HG03108 (cell line): ENCODE results near the gene PKD1.

Source experiments
- ATAC-seq: cut with Tn5 transposase; IDR thresholded peaks from one replicate; pipeline ENCODE4 v1.9.1; 2021; ENCODE audit warnings: moderate library complexity; ENCODE audit not compliant: unreplicated experiment

Gene PKD1

DNA sequence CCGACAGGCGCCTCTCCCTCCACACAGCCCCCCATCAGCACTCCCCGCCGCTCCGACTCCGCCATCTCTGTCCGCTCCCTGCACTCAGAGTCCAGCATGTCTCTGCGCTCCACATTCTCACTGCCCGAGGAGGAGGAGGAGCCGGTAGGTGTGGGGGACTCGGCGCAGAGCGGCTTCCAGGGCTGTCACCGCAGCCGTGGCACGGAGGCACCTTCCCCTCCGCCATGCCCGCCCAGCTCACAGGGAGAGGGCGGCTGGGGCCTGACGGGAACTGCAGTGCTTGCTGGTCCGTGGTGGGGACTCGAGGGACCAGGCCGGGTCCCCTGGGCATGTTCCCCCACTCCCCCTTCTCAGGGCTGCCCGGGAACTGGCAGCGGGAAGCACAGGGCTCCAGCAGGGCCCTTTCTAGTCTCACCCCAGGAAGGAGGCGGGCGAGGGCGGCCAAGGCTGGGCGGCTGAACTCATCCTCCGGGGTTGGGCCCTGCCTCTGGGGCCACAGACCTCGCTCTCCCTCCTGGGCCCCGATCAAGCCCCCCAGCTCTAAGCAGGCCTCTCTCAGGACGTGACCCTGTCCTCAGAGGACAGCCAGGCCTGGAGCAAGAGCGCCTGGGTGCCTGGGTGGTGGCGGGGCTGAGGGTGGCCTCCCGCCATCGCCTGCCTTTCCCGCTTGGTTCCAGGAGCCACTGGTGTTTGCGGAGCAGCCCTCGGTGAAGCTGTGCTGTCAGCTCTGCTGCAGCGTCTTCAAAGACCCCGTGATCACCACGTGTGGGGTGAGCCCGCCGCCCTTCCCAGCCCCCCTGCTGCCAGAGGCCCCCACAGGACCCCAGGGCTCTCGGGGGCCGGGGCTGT is 35.1 kb upstream of the PKD1 start:
- ATAC-seq: no peak

DNA sequence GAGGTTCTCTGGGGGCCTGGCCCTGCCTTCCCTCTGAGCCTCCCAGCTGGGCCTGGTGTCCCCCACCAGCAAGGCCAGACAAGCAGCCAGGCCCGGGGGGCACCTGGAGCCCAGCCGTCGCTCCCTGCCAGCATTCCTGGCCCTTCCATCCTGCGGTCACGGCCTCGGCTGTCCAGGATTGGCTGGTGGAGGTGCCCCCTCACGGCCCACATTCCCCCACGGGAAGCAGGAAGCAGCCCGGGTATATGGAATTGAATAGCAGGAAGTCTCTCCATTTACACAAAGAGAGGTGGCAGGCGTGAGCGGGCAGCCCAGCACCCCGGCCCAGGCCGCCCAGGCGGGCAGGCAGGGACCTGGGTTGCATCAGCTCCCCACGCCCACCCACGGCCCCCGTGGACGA is 34.4 kb upstream of the PKD1 start:
- ATAC-seq: no peak

DNA sequence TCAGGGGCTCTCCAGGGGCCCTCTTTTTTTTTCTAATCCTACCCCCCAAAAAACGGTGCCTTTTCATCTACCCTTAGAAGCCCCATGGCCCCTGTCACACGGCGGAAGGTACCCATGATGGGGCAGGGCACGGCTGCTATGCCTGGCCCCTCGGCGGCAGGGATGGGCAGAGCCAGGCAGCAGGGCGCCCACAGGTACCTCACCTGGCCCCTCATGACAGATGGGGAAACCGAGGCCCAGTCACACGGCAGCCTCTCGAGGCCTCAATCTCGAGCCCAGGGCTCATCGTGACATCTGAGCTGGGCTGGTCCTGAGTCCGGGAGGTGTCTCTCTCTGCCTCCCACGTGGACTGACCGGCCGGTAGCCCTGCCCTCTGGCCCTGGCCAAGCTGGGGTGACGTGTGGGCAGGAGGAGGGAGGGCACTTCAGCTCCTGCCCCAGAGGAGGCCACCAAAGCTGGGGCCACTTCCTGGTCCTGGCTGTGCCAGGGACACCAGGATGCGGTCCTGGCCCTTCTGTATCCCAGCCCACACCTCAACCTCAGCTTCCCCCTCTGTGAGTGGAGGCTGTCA is 31.5 kb upstream of the PKD1 start:
- no peak for ATAC-seq

DNA sequence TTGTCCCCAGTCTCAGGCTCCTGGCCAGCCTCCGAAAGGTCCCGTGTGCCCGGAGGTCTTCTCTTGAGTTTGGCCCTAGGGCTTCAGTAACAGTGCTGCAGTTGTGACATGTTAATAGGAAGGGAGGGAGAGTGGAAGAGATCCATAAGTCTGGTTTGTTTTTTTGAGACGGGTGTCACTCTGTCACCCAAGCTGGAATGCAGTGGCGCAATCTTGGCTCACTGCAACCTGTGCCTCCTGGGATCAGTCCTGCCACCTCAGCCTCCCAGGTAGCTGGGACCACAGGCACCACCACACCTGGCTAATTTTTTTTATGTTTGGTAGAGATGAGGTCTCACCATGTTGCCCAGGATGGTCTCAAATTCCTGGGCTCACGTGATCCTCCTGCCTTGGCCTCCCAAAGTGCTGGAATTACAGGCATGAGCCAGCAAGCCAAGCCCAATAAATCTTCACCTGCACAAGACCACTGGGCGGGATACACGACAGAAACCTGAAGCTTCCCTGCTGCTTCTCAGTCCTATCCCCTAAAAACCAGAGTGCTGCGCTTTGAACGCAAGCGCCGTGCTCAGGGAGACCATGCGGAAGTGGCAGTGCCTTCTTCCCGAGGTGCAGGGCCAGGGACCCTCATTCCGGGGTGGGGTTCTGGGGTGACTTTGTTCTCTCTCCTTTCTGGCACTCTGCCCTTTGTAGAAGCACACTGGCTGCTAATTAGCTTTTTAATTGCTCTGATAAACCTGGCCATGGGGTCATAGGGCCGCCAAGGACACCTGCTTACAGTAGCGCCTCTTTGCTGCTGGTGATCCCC is 30.8 kb upstream of the PKD1 start:
- ATAC-seq: no peak

- ATAC-seq: no peak
Observed at GRCh38 chr16:2165861-2166260, 30.2 kb upstream of the PKD1 start.

- ATAC-seq: no peak
Observed at GRCh38 chr16:2163211-2163881, 27.6 kb upstream of the PKD1 start.

- ATAC-seq: no peak
Observed at GRCh38 chr16:2162676-2163118, 27.0 kb upstream of the PKD1 start.

- no peak for ATAC-seq
Observed at GRCh38 chr16:2161911-2162310, 26.2 kb upstream of the PKD1 start.

- ATAC-seq: no peak
Observed at GRCh38 chr16:2160915-2161551, 25.3 kb upstream of the PKD1 start.

- no peak for ATAC-seq
Observed at GRCh38 chr16:2159175-2159838, 23.6 kb upstream of the PKD1 start.

DNA sequence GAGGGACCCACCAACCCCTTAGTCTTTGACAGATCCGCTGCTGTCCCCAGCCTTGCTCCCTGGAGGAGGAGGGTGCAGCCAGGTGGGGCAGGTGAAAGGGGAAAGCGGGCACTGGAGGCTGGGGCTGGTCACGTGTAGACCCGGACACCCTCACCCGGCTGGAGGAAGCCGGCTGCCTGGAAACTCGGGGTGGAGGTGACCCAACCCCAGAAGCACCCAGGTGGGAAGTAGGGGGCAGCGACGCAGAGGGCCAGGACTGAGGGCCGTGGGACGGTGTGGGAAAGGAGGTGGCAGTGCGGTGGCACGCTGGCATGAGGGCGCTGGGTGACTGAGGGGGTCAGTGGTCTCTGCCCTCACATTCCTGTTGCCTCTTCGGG is 22.6 kb upstream of the PKD1 start:
- no peak for ATAC-seq

- no peak for ATAC-seq
Observed at GRCh38 chr16:2157480-2158261, 22.0 kb upstream of the PKD1 start.

GRCh38 chr16:2156849-2157224 is 21.1 kb upstream of the PKD1 start:
- no peak for ATAC-seq

DNA sequence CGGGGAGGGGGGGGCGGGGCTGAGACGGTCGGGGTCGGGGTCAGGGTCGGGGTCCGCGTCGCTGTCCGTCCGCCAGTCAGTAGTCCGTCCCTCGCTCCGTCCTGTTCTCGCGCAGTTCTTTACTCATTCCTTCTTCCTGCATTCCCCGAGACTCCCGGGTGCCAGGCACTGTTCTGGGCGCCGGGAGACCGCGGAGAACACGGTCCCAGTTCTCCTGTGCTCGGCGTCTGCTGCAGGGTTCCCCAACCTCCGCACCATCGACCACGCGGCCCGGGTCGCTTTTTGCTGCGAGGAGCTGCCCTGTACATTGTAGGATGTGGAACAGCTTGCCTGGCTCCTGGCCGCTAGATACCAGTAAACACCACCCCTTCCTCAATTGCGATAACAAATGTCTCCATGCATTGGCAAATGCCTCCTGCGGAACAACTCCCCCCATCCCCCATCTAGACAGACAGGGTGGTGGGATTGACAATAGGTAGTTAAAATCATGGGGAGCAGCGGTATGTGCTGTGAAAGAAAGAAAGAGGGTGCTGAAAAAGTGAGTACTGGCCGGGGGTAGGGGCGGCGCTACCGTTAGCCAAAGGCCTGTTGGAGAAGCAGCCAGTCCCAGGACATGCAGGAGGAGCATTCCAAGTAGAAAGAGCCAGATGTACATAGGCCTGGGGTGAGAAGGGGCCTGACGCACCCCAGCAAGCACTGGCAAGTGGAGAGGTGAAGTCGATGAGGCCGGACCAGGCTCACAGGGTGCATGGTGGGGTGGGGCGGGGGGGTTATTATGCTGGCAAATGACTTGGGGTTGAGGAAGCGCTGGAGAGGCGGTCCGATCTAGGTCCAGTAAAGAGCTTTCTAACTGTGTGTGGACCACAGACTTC is 20.5 kb upstream of the PKD1 start:
- no peak for ATAC-seq

DNA sequence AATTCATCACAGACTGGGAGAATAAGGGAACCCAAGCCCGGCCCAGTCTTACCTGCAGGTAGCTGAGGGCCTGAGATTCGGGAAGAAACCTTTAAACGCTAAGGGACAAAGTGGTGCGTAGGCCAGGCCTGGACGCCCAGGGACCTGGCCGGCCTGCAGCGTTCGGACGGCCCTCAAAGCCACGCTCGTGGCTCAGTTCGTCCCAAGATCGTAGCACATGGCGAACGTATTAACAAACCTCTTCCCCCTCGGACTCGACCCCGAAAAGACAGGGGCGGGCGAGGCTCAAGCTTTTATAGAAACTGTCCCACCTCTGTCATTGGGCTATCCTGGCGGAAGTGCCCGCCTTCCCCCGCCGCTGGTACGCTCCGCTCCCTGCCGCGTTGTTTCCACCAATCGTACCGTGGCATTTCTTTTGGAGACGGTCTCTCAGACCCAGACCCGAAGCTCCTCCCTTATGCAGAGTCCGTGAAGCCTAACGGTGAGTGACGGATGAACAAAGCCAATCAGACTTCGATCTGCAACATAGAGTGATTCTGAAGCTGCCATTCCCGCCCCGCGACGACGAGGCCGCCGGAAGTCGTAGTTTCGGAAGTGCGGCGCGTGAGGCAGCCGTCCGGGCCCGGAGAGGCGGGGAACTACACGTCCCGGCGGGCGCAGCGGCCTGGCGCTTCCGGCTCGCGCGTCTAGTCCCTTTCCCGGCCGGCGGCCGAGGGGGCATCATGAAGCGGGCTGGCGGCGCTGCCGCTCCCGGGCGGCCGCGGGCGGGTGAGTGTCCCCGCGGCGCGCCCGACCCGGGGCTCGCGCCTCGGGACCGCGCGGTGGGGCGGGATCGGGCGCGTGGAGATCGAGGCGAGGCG is 19.6 kb upstream of the PKD1 start, which contains the start of gene TRAF7:
TSS of gene TRAF7 (plus strand) at position 692 of the 860 bp plus-strand sequence. CDS start 8,139 bp downstream, outside the sequence.
- ATAC-seq: peak; percentile 87

DNA sequence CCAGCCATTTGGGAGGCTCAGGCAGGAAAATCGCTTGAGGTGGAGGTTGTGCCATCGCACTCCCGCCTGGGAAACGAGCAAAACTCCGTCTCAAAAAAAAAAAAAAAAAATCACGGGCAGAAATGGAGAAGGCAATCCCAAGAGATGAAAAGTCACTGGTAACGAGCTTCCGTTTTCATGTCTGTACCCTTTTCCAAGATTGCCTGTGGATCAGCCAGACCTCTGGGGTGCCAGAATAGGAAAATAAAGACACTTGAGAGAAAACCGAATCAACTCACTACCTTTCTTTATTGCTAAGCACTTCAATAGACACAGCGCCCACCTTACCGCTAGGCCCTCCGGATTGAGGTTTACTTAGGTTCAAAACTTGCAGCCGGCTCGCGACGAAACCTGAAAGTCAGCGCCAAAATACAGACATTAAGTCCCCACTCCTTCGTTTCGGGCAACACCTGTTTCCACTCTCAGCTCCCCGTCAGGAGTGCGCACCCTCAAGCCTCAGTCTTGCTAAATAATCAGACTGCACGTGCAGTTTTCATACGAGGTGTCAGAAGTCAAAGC is 18.9 kb upstream of the PKD1 start:
- no peak for ATAC-seq
